PC-3 (cell line): ENCODE data around the gene FAM50B. TPM values are rescaled to one million over a fixed set of nuclear protein-coding genes. Genes with fewer than 3 reads are reported as not detected.

Experiments used
- ATAC-seq: fragments of 200-7000 bp; cut with Tn5 transposase; 2 replicates; pipeline ENCODE4 v1.9.1; 2020; ENCODE audit warnings: mild to moderate bottlenecking, moderate library complexity
- BruUV-seq: library from RNA; stranded (reverse); fragments of 400-500 nt; replicated peaks from 2 replicates; lab custom pipeline; 2021; lab: Mats Ljungman, UMichigan
- CTCF ChIA-PET: fragments of 300-600 bp; sonication (Branson Sonifier 250); formaldehyde crosslinking; loops from one replicate; lab custom pipeline; 2022; ENCODE audit warnings: antibody characterized with exemption; lab: Charles Lee
- POLR2A ChIA-PET: fragments of 300-600 bp; sonication (Branson Sonifier 250); formaldehyde crosslinking; loops from one replicate; lab custom pipeline; 2022; ENCODE audit warnings: antibody characterized with exemption; ENCODE audit not compliant: unreplicated experiment; lab: Charles Lee
- DNase-seq: peaks from one replicate; pipeline ENCODE4 v3.0.0-alpha.2; 2015
- H2AFZ ChIP-seq: fragments of 300-600 bp; sonication (generic); 2 replicates; pipeline ENCODE4 v1.6.0; 2016; ENCODE audit warnings: antibody characterized with exemption, low read length
- H3F3A ChIP-seq: fragments of 300-600 bp; sonication (generic); one replicate; pipeline ENCODE4 v1.6.0; 2017; ENCODE audit warnings: antibody characterized with exemption, low read length, control low read depth, mild to moderate bottlenecking; ENCODE audit not compliant: unreplicated experiment
- H3K27ac ChIP-seq: fragments of 300-600 bp; sonication (generic); 2 replicates; pipeline ENCODE4 v1.5.1; 2016; ENCODE audit warnings: mild to moderate bottlenecking, low read length
- H3K27me3 ChIP-seq: fragments of 300-600 bp; sonication (generic); 2 replicates; pipeline ENCODE4 v1.6.1; 2016; ENCODE audit warnings: low read length, mixed read lengths
- H3K36me3 ChIP-seq: fragments of 300-600 bp; sonication (generic); 2 replicates; pipeline ENCODE4 v1.6.1; 2016; ENCODE audit warnings: low read depth, mixed run types, low read length, mixed read lengths
- H3K4me1 ChIP-seq: fragments of 300-600 bp; sonication (generic); 2 replicates; pipeline ENCODE4 v1.5.1; 2016; ENCODE audit warnings: low read length; ENCODE audit not compliant: insufficient read depth
- H3K4me2 ChIP-seq: fragments of 300-600 bp; sonication (generic); 2 replicates; pipeline ENCODE4 v1.6.0; 2016; ENCODE audit warnings: low read length
- H3K4me3 ChIP-seq: fragments of 300-600 bp; sonication (generic); 2 replicates; pipeline ENCODE4 v1.5.1; 2016; ENCODE audit warnings: mild to moderate bottlenecking, low read length, mixed read lengths
- H3K79me2 ChIP-seq: fragments of 300-600 bp; sonication (generic); 2 replicates; pipeline ENCODE4 v1.6.1; 2017; ENCODE audit warnings: low read length, mixed read lengths
- H3K9ac ChIP-seq: fragments of 300-600 bp; sonication (generic); 2 replicates; pipeline ENCODE4 v1.6.0; 2016; ENCODE audit warnings: mild to moderate bottlenecking, low read length
- H3K9me2 ChIP-seq: fragments of 300-600 bp; sonication (generic); replicated peaks from 2 replicates; pipeline ENCODE4 v1.6.1; 2016; ENCODE audit warnings: mixed run types, low read length, mixed read lengths
- H3K9me3 ChIP-seq: fragments of 300-600 bp; sonication (generic); 2 replicates; pipeline ENCODE4 v1.6.1; 2016; ENCODE audit warnings: low read length, mixed read lengths
- H4K20me1 ChIP-seq: fragments of 300-600 bp; sonication (generic); 2 replicates; pipeline ENCODE4 v1.6.1; 2016; ENCODE audit warnings: low read length, mixed read lengths
- CTCF ChIP-seq: fragments of 300-600 bp; sonication (generic); conservative IDR thresholded peaks from 2 replicates; pipeline ENCODE4 v1.5.1; 2017; ENCODE audit warnings: antibody characterized with exemption, low read depth, mild to moderate bottlenecking, low read length
- EZH2 ChIP-seq: fragments of 300-600 bp; sonication (generic); IDR thresholded peaks from one replicate; pipeline ENCODE4 v1.6.1; 2017; ENCODE audit warnings: antibody characterized with exemption, mild to moderate bottlenecking, low read length; ENCODE audit not compliant: unreplicated experiment
- EZH2phosphoT487 ChIP-seq: fragments of 300-600 bp; sonication (generic); IDR thresholded peaks from 2 replicates; pipeline ENCODE4 v1.6.1; 2018; ENCODE audit warnings: mild to moderate bottlenecking, antibody characterized with exemption, low read length, borderline replicate concordance
- intact Hi-C: fragments of 100-400 bp; cut with micrococcal nuclease; formaldehyde crosslinking; loops from 2 replicates; pipeline ENCODE4 v1.9.0; 2023
- total RNA-seq: library from RNA; depleted of rRNA; stranded (reverse); fragments of >200 nt; gene quantifications from 2 replicates; pipeline ENCODE4 v1.2.3, GENCODE V29; 2014

FAM50B gene
- total RNA-seq, 1 experiment from 2014 or later: 8.3 TPM

DNA sequence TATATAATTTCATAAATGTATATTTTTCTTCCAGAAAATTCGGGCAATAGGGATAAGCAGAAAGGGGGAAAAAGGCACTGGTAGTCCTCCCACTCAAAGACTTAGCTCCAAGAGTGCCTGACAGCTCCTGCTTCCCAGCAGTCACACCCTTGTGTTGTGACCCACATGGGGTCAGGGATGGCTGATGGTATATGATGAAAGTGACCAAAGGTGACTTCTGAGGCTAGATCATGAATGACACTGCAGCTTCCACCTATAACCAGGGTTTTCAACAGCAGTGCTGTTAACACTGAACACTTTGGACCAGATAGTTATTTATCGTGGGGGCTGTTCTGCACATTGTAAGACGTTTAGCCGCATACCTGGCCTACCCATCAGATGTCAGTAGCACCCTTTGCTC lies 22.3 kb downstream of the FAM50B start:
- ATAC-seq: no peak

GRCh38 chr6:3871939-3872338 lies 22.8 kb downstream of the FAM50B start:
- DNase-seq (no peak), ATAC-seq (no peak)
- CTCF ChIA-PET: no interaction called here
- H3K9ac ChIP-seq: no peak overlapping the region
- no peaks in the 10 kb centered on the region for H3K79me2 ChIP-seq
- H3K36me3 ChIP-seq: no peaks in the 10 kb centered on the region
- no peak overlapping the region for H3K4me2 ChIP-seq
- TF ChIP-seq EZH2phosphoT487 (no peak), CTCF (no peak), EZH2 (no peak)
- H3K27ac ChIP-seq: no peak overlapping the region
- no TSS peak for BruUV-seq
- H3K4me1 ChIP-seq: peaks cover 9% of the 10 kb centered on the region
- H3K9me2 ChIP-seq: no peaks in the 10 kb centered on the region
- intact Hi-C loops: no loop called here
- H3K27me3 ChIP-seq: no peaks in the 10 kb centered on the region
- H3F3A ChIP-seq: no peaks in the 10 kb centered on the region
- no peak overlapping the region; the same call in 1 of the 2 replicates for H2AFZ ChIP-seq
- POLR2A ChIA-PET: no interaction called here
- H3K4me3 ChIP-seq: no peak overlapping the region
- no peaks in the 10 kb centered on the region for H3K9me3 ChIP-seq
- H4K20me1 ChIP-seq: no peaks in the 10 kb centered on the region

More for the DNA sequence above, 22.3 kb downstream of the FAM50B start:
- no peaks in the 10 kb centered on the region for H3K36me3 ChIP-seq
- ChIA-PET CTCF (no interaction called here), POLR2A (no interaction called here)
- H3K27me3 ChIP-seq: no peaks in the 10 kb centered on the region
- no peak overlapping the region for H3K4me2 ChIP-seq
- H3K9me3 ChIP-seq: no peaks in the 10 kb centered on the region
- H3K9me2 ChIP-seq: no peaks in the 10 kb centered on the region
- H3F3A ChIP-seq: no peaks in the 10 kb centered on the region
- no peak overlapping the region for H2AFZ ChIP-seq
- H4K20me1 ChIP-seq: no peaks in the 10 kb centered on the region
- H3K4me3 ChIP-seq: no peak overlapping the region
- intact Hi-C loops: no loop called here
- H3K79me2 ChIP-seq: no peaks in the 10 kb centered on the region
- H3K9ac ChIP-seq: no peak overlapping the region
- no TSS peak for BruUV-seq
- DNase-seq: no peak
- TF ChIP-seq CTCF (no peak), EZH2phosphoT487 (no peak), EZH2 (no peak)
- peaks cover 9% of the 10 kb centered on the region for H3K4me1 ChIP-seq
- no peak overlapping the region for H3K27ac ChIP-seq

DNA sequence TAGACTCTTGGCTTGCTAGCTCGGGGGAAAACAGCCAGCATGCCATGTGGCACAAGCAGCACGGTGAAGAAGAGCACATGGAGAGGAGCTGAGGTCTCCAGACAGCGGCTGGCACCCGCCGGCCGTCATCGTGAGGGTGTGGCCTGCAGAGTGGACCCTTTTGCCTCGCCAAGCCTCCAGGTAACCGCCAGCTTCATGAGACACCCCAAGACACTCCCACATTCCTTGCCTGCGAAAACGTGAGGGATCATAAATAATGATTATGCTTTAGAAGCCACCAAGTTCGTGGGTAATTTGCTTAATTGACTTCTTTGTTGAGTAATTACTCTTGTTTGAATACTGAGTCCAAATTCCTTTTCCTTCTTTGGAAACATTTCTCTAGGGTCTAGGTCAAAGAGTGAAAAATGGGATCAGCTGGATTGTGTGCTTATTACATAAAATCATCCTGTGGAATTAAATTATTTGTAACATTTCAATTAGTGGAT lies 23.2 kb downstream of the FAM50B start:
- H3K9ac ChIP-seq: no peak overlapping the region
- ChIA-PET CTCF (no interaction called here), POLR2A (no interaction called here)
- no peaks in the 10 kb centered on the region for H3K9me3 ChIP-seq
- H3K4me3 ChIP-seq: no peak overlapping the region
- no peaks in the 10 kb centered on the region for H3K27me3 ChIP-seq
- H3K79me2 ChIP-seq: no peaks in the 10 kb centered on the region
- H3K4me1 ChIP-seq: peaks cover 9% of the 10 kb centered on the region
- no peaks in the 10 kb centered on the region for H3K9me2 ChIP-seq
- no peaks in the 10 kb centered on the region for H3K36me3 ChIP-seq
- H3K27ac ChIP-seq: no peak overlapping the region
- H3K4me2 ChIP-seq: no peak overlapping the region
- ATAC-seq (no peak), DNase-seq (no peak)
- TF ChIP-seq CTCF: no peak
- TF ChIP-seq EZH2phosphoT487: no peak
- H4K20me1 ChIP-seq: no peaks in the 10 kb centered on the region
- H3F3A ChIP-seq: no peaks in the 10 kb centered on the region
- H2AFZ ChIP-seq: no peak overlapping the region; the same call in 1 of the 2 replicates
- intact Hi-C loops: no loop called here
- no TSS peak for BruUV-seq
